HG03457 (cell line): ENCODE measurements around the gene ZNF326.
"Not testable (repeated sequence)": the region's sequence is repeated elsewhere in the genome, so short reads cannot be mapped to it uniquely, and the experiment has no call there.

ENCODE experiments used
- ATAC-seq: cut with Tn5 transposase; IDR thresholded peaks from one replicate; pipeline ENCODE4 v1.9.1; 2021; ENCODE audit warnings: moderate number of reproducible peaks; ENCODE audit not compliant: unreplicated experiment

The ZNF326 gene

DNA sequence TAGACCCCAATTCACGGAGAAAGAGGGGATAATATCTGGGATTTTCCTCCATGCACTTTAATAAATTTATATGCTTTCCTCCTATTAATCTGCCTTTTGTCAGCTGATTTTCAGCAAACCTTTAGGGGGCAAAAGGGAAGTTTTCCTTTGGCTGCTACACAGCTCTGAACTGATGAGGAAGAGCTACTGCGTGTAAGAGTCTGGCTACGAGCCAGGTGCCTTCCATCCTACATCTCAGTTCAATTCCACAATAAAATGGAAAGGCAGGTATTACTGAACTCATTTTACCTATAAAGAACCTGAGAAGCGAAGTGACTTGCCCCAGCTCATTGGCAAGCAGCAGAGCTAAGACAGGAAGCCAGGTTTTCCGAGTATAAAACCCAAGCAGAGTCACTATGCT is 28.3 kb upstream of the ZNF326 start:
- ATAC-seq: no peak

DNA sequence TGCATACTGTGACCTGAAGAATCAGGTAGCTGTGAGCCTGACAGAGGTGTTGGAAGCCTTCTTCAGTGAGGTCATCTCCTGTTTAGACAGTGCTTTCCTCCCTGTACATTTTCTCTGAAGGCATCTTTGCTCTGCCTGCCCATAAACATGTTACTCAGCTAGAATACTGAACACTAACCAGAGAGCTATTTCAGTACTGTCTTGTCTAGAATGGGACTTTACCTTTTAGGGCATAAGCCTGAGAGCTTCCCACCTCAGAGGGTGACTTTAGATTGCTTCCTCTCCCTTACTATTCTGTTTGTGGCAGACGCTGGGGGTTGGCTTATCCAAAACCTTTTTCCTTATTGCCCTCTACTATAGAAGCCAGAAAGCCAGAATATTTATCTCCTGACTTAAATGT is 23.3 kb upstream of the ZNF326 start:
- ATAC-seq: no peak

DNA sequence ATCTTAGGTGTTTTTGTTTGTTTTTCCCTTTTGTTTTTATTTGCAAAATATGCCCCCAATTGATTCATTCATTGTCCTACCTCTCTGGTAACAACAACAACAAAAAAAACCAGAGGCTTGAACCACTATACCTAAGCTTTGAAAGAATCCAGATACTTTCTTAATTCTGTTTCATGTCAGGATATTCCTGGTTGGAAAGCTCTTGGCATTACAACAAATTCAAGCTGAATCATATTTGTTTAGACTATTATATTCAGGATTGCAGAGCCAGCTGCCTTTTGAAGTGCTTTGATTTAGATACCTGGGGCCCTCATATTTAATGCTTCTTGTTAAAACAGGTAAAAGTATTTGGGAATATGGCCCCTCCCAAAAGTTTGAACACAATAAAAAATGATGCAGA is 22.9 kb upstream of the ZNF326 start:
- no peak for ATAC-seq

DNA sequence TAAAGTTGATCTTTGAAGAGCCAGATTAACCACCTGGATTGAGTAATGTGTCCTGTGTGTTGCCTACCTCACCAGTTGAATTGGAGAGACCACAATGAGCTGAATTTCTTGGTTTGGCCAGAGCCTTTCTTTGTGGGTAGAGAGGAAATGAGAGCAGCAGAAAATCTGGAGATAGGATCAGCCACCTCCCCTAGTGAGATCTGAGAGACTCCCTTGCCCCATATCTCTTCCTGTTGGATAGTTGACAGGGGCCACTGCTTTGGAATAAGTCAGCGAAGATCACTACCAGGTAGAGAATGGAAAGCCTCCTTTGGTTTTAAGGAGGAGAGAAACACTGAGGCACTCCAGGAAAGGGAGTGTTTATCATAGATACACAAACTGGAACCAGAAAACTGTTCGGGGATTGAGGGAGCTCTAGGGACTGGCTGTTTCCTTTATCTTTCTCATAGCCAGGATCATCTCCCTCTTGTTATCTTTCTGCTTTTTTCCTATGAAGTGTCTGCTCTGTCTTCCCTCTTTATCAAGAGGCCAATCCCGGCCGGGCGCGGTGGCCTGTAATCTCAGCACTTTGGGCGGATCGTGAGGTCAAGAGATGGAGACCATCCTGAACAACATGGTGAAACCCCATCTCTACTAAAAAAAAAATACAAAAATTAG is 21.3 kb upstream of the ZNF326 start:
- no peak for ATAC-seq

DNA sequence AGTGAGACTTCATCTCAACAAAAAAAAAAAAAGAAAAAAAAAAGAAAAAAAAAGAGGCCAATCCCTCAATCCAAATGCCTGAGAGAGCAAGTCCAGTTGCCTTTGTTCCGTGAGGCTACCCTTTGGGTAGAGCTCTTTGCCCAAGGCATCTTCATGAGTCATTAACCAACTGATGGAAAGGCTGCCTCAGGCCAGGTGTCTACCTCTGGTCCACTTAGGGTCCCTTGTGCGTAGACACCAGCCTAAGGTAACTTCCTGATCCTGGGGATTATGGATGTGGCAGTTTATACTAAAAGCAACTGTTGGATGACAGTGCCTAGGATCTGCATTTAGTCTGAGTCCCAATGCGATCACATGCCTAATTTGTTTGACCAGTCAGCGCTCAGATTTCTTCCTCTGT is 20.7 kb upstream of the ZNF326 start:
- ATAC-seq: no peak

DNA sequence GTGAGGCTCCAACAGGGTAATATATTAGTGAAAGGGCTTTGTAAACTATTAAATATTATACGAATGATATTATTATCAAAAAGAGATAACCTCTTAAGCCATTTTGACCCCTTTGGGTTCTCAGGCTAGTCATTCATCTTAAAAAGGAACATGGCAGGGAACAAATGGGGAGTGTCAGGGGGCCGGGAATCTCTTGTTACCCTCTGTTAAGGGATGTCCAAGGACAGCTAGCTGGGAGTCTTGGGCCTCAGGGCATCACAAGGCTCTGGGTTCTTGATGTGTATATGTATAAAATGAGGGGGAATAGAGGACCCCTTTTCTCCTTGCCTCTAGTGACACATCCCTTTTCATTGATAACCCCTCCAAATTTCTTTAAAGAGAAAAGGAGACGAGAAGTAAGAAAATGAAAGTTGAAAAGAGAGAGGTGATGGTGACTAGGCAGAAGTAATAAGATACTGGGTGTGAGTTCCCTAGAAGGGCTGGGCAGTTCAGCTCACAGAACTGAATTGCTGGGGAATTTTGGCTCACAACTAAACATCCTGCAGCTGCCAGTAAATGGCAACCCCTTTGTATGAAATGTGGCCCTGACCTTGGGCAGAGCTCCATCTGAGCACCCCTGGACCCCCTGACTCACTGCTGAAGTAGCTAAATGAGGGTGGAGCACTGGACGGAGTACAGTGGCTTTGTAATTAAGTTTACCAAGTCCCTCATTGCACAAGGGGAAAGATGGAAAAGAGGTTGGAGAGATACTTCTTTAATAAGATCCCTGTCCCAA is 20.0 kb upstream of the ZNF326 start:
- ATAC-seq: no peak

DNA sequence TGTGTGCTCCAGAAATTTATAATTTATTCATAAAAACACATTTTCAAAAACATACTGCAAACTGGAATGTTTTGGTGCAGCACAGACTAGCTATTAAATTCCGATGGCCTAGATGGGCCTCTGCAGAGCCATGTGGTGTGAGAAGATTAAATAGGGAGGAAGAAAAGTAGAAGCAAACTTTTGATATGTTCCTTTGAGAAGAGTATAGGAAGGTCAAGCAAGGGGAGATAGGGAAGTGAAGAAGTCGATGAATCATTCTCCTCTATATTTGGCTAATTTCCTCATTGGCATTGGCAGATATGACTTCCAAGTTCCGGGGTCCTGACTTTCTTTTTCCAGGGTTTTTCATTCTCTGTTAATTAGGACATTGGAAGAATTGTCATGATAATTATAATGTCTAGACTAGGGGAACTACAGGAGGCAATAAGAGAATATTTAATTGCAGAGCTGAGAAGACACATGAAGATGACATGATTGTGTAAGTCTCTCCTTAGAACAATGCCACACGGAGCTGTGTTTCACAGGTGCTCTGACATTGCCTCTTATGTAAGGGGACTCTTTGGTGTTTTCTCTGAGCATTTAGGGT is 19.3 kb upstream of the ZNF326 start:
- no peak for ATAC-seq

DNA sequence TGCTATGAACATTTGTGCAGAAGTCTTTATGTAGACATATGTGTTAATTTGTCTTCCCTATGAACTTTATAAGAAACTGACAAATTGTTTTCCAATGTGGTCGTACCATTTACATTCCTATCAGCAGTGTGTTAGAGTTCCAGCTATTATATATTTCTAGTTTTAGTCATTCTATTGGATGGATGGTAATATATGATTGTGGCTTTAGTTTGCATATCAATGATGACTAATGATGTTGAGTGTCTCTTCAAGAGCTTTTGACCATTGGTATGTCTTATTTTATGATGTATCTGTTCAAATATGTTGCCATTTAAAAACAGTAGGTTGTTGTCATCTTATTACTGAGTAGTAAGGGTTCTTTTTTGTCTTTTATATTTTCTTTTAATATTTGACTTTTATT is 16.2 kb upstream of the ZNF326 start:
- ATAC-seq: no peak

DNA sequence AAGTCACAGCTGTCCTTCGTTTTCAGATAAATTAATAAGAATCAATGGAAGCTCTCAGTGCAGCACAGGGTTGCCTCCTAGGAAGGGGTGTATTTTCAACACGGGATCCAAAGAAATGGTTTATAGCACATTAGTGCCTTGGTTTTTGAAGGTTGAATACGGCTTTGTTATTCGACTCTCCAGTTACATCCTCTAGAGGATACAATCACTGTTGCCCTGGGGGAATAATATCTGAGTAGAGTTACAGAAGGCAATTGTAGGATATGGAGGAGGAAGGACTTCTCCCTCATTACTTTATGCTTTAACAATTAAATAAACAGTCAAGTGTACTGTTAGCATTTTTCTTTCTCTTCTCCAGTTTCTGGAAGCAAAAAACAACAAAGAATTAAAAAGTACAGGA is 14.3 kb upstream of the ZNF326 start:
- ATAC-seq: no peak

DNA sequence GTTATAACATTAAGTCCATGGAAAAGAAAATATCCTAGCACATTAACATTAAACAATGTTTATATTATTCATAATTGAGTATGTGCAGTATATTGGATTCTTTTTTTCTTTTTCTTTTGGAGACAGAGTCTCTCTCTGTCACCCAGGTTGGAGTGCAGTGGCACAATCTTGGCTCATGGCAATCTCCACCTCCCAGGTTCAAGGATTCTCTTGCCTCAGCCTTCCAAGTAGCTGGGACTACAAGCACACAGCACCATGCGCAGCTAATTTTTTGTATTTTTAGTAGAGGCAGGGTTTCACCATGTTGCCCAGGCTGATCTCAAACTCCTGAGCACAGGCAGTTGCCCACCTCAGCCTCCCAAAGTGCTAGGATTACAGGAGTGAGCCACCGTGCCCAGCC is 12.1 kb upstream of the ZNF326 start:
- ATAC-seq: not testable (repeated sequence)

DNA sequence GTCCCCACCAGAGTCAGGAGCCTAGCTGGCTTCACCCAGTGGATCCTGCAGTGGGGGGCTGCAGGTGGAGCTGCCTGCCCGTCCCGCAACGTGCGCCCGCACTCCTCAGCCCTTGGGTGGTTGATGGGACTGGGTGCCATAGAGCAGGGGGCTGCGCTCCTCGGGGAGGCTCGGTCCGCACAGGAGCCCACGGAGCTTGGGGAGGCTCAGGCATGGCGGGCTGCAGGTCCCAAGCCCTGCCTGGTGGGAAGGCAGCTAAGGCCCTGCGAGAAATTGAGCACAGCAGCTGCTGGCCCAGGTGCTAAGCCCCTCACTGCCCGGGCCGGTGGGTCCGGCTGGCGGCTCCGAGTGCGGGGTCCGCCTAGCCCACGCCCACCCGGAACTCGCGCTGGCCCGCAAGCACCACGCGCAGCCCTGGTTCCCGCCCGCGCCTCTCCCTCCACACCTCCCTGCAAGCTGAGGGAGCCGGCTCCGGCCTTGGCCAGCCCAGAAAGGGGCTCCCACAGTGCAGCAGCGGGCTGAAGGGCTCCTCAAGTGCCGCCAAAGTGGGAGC is 10.3 kb upstream of the ZNF326 start:
- ATAC-seq: not testable (repeated sequence)

DNA sequence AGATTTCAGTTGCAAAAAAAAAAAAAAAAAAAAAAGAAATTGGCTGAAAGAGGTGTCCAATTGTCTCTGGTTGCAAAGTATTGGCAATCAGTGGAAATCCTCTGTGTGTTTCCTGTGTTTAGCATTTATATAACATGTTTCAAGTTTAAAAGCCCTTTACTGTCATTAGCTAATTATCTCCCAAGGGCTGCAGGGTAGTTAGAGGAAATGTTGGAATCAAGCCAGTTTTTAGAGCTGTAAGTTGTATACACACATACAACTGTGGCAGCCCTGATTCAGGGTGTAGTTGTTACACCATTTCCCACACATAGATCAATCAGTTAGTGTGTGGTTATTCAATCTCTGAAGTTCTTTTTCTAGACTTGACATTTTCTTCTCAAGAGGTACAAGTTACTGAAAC is 8.9 kb upstream of the ZNF326 start:
- no peak for ATAC-seq

DNA sequence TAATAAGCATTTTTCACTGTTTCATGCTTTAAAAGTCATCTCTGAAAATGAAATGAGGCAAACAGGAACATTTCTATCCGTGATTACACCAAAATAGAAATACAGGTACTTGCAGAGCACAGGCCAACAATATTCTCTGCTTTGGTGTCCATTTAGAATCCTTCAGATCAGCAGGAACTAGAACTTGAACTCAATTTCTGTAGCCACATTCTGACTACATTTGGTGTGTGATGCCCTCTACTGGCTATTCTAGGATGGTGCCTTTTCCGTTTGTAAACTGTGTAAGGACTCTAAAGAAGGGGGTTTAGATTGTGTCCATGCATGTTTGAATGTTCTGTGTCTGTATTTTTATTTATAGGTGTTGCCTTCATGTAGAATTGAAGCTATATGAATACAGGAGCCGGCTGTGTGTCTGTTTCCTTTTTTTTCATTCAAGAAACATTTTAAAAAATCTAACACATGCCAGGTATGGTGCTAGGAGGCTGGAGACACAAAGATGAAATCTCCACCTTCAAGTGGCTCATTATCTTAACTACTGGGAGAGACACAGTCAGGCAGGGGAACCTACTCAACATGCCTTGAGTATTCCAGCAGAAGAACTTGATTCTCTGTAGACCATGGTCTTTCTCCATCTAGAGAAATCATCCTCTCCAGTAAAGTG is 7.6 kb upstream of the ZNF326 start:
- no peak for ATAC-seq

DNA sequence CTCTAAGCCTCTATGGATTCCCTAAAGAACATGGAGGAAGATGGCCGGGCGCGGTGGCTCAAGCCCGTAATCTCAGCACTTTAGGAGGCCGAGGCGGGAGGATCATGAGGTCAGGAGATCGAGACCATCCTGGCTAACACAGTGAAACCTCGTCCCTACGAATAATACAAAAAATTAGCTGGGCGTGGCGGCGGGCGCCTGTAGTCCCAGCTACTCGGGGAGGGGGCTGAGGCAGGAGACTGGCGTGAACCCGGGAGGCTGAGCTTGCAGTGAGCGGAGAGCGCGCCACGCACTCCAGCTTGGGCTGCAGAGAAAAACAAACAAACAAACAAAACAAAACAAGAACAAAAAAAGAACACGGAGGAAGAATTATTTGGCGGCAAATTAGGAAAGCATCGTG is 5.8 kb upstream of the ZNF326 start:
- ATAC-seq: no peak

DNA sequence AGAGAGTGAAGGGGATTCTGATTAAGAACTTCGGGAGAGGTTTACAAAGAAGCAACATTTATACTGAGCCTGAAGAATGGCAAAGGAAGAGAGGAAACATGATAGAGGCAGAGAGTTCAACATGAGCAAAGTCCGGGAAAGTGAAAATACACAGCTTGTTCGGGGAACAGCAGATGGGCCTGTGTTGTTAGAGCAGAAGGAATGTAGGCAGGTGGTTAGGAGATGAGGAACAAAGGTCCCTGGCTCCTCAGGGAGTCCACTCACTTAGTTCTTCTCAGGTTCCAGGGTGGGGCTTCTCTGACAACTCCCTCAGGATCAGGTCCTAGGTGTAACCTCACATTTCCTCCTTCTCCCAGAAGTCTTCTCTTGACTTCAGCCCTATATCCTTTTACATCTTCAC is 5.1 kb upstream of the ZNF326 start:
- ATAC-seq: no peak

DNA sequence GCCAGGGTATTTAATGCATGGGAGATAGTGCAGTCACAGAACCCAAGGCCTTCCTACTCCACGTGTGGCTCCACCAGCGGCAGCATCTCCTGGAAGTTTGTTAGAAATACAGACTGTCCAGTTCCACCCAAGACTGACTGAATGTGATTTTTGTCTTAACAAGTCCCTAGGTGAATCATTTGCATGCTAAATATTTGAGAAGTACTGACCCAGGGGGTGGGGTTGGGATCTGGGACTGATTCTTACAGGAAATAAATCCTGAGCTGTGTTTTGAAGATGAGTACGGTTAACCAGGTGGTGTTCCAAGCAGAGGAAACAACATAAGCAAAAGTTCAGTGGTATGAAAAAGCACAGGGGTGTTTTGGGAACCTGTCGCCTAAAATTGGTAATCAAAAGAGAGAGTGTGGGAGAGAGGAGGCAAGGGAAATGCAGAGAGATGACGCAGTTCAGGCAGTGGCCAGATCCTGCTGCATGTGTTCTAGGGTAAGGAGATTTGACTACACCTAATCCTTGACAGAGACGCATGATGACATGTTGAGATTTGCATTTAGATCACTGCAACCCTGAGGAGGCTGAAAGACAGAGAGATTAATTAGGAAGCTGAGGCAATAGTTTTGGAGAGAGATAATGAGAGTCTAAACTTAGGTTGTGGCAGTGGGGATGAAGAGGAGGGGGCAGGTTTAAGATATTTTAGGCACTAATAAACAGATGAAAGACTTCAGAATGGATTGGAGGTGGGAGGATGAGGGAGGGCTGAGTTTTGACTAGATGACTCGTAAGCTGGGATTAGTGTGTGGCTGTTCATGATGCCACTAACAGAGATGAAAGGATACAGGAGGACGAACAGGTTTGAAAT is 3.7 kb upstream of the ZNF326 start:
- ATAC-seq: no peak

DNA sequence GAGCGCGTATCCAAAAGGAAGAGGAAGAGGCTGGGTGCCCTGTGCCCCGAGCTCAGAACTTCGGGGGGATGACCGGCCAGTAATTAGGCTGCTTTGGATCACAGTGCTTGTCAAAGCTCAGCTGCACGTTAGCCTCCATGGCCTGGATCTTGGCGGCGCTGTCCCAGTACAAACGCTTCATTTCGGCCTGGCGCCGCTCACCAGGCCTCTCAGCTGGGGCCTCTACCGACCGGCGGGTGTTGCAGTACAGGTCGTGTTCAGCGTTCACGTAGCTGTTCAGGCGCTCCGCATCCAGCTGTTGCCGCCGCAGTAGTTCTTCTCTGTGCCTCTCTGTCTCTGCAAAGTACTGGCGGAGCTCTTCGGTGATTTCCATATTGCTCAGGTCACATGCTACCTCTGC is 1.4 kb upstream of the ZNF326 start:
- ATAC-seq: no peak

DNA sequence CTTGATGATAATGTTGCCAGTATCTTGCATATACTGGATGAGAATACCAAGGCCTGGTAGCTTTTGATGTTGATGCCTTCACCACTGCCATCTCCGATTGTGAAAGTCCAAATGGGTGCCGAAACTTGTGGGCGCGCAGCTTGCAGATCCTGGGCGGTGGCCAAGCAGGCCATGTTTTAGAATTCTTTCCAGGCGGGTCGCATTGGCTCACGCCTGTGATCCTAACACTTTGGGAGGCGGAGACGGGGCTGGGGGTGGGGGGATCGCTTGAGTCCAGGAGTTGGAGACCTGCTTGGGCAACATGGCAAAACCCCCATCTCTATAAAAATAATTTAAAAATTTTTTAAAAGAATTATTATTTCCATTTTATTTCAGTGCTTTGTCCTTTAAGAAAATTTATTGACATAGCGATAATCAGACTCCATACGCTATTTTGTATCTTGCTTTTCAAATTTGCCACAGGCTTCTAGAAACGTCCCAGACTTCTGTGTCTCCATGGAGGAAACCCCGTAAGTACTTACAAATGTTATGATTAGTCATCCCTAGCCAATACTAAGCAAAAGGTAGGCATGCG is 592 bp upstream of the ZNF326 start:
- no peak for ATAC-seq

DNA sequence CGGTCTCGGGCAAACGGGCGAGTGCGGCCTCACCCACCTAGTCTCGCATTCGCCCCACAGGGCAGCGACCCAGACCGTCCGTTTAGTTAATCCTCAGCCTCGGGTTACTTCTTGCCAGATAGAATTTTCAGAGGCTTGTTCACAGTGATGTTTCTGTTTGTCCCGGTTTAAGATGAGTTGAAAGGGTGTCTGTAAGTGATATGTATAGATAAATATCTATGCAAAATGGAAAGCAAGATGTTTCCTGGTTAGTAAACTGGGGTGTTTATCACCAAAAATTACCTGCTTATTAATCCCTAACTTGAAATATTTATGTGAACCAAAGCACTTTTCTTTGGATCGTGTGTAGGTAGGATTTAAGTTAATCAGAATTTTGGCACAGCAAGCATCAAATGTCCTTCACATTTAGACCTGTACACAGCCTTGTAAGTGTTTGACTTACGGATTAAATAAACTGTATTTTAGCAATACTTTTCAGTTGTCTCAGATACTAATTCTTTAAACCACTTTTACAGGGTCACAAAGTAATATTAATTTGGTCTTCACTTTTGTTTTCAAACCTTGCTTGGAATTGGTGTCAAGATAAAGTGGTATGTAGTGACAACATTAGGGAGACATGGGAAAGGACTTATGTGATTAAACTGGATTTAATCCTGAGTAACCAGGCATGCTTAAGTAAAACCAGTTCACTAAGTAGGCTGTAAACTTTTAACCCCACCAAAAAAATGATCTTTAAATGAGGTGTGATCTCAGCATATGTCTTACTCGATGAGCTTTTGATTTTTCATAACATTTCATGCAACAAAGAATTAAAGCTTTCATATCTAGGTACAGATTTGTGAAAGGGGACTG is 914 bp downstream of the ZNF326 start:
- ATAC-seq: no peak
